Measurements from ENCODE around the gene HOXA1. TPM values are rescaled to one million over a fixed set of nuclear protein-coding genes. Genes with fewer than 3 reads are reported as not detected.

Gene HOXA1
- total and polyA plus RNA-seq, 2 of the 4 experiments (the other 2 are of a cell fraction), result 0.54 to 1.8 TPM

GRCh38 chr7:27134392-27134791 lies 38.6 kb upstream of the HOXA1 start:
- peaks cover 8% of the 10 kb centered on the region; the same call in 1 of the 2 replicates for H3K9me1 ChIP-seq (ENCODE audit: insufficient read depth, low read length)
- H4K91ac ChIP-seq (ENCODE audit: insufficient read depth, low read depth, low read length), result no peak overlapping the region
- H4K20me1 ChIP-seq (ENCODE audit: insufficient read depth, low read length), result no peaks in the 10 kb centered on the region
- no peak overlapping the region; the same call in 1 of the 2 replicates for H3K27ac ChIP-seq (ENCODE audit: insufficient read depth, low read length)
- in situ Hi-C loops (cut with MboI; ENCODE audit: low sequenced_read_pairs), result no loop called here
- peaks cover 16 to 41% of the 10 kb centered on the region in 2 experiments for H3K79me1 ChIP-seq (ENCODE audit: low read depth in 1 of 2, low read length in 2 of 2)
- H2BK5ac ChIP-seq (ENCODE audit: low read depth, low read length, poor library complexity, severe bottlenecking), result peak overlapping the region; percentile 28
- H2AK5ac ChIP-seq (ENCODE audit: low read depth, low read length), result no peak overlapping the region
- no peak overlapping the region for H3K4me3 ChIP-seq (ENCODE audit: insufficient read depth, low read depth, low read length)
- WGBS, 2 experiments (ENCODE audit: extremely low coverage in 2 of 2, insufficient read length in 1 of 2), result no CpG with 5 or more reads among the region's 2 CpGs
- H3K4me1 ChIP-seq (ENCODE audit: control insufficient read depth, insufficient read depth, low read length), result peaks cover 24% of the 10 kb centered on the region
- no peak overlapping the region for H4K8ac ChIP-seq (ENCODE audit: low read depth in 2 of 2, low read length in 2 of 2)
- intact Hi-C loops (cut with micrococcal nuclease), result loop anchor here (5.0 kb wide), 1 partner anchor 102 kb away; no protein-coding TSS in a partner anchor
- no peaks in the 10 kb centered on the region for H3K27me3 ChIP-seq (ENCODE audit: control insufficient read depth, insufficient read depth, low read length)
- no peak overlapping the region for H2BK20ac ChIP-seq (ENCODE audit: low read depth, low read length)
- H3K14ac ChIP-seq (replicated peaks; ENCODE audit: low read depth, low read length), result no peak overlapping the region
- BruUV-seq (replicated peaks), result no TSS peak
- peak; percentile 97 for DNase-seq
- no peaks in the 10 kb centered on the region for H3K9me3 ChIP-seq (ENCODE audit: control insufficient read depth, insufficient read depth, low read length)
- H3K23ac ChIP-seq (ENCODE audit: low read depth, low read length), result no peak overlapping the region
- ATAC-seq (ENCODE audit: low read depth), result no peak
- H3K4ac ChIP-seq (ENCODE audit: low read depth, low read length), result no peak overlapping the region
- CTCF ChIA-PET, result no interaction called here
- H3K4me2 ChIP-seq (ENCODE audit: low read depth, low read length), result peak overlapping the region; percentile 64; the same call in 1 of the 2 replicates
- H2BK120ac ChIP-seq (ENCODE audit: low read depth, low read length), result no peak overlapping the region
- no peak overlapping the region for H4K5ac ChIP-seq (ENCODE audit: low read depth, low read length)
- dilution Hi-C loops (cut with HindIII; ENCODE audit: low sequenced_read_pairs, unreplicated experiment), result no loop called here
- no peak overlapping the region for H2AFZ ChIP-seq (replicated peaks; ENCODE audit: low read length, poor library complexity)
- H3K36me3 ChIP-seq (ENCODE audit: control insufficient read depth, insufficient read depth, low read length), result no peaks in the 10 kb centered on the region
- H3K9ac ChIP-seq (ENCODE audit: low read depth, low read length), result no peak overlapping the region
- 0 out of 3 replicates have a peak overlapping the region, but pooled peaks have one; percentile 3 for H2BK15ac ChIP-seq (ENCODE audit: low read depth, low read length)
- POLR2A ChIA-PET (ENCODE audit: unreplicated experiment), result interaction anchor here (0.6 kb wide), 1 partner anchor 25 kb away, joined by 4 read pairs; no protein-coding TSS in a partner anchor
- H3K56ac ChIP-seq (ENCODE audit: extremely low read depth, insufficient read depth, low read length), result no peak overlapping the region
- H3K18ac ChIP-seq (ENCODE audit: low read depth, low read length), result no peak overlapping the region
- TF ChIP-seq MXI1 (IDR thresholded peaks at IDR 0.05; ENCODE audit: borderline replicate concordance, low read depth, low read length) (no peak), NFE2L2 (IDR thresholded peaks at IDR 0.05; ENCODE audit: low read depth, low read length) (no peak), MAZ (IDR thresholded peaks at IDR 0.05; ENCODE audit: borderline replicate concordance, low read depth, low read length) (peak; percentile 45; the same call in 1 of the 2 replicates), MAFK (IDR thresholded peaks at IDR 0.05; ENCODE audit: low read depth, low read length) (0 out of 2 replicates have a peak, but pooled peaks have one; percentile 1), CHD1 (IDR thresholded peaks at IDR 0.05; ENCODE audit: low read depth, low read length) (no peak), BHLHE40 (IDR thresholded peaks at IDR 0.05; ENCODE audit: low read depth, low read length) (peak; percentile 61), POLR2A (IDR thresholded peaks at IDR 0.05; ENCODE audit: low read depth, low read length) (peak; percentile 76), CEBPB (IDR thresholded peaks at IDR 0.05; ENCODE audit: low read depth, low read length) (peak; percentile 96), SMC3 (IDR thresholded peaks at IDR 0.05; ENCODE audit: low read depth, low read length) (no peak), RFX5 (IDR thresholded peaks at IDR 0.05; ENCODE audit: low read depth, low read length) (no peak), FOS (IDR thresholded peaks at IDR 0.05; ENCODE audit: low read depth, low read length) (peak; percentile 77), RAD21 (IDR thresholded peaks at IDR 0.05; ENCODE audit: low read length) (no peak; the same call in 1 of the 2 replicates), RCOR1 (IDR thresholded peaks at IDR 0.05; ENCODE audit: insufficient replicate concordance, low read length) (no peak), USF2 (IDR thresholded peaks at IDR 0.05; ENCODE audit: low read depth, low read length) (no peak)
- TF ChIP-seq, protein P1, sequence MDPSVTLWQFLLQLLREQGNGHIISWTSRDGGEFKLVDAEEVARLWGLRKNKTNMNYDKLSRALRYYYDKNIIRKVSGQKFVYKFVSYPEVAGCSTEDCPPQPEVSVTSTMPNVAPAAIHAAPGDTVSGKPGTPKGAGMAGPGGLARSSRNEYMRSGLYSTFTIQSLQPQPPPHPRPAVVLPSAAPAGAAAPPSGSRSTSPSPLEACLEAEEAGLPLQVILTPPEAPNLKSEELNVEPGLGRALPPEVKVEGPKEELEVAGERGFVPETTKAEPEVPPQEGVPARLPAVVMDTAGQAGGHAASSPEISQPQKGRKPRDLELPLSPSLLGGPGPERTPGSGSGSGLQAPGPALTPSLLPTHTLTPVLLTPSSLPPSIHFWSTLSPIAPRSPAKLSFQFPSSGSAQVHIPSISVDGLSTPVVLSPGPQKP (IDR thresholded peaks at IDR 0.05; ENCODE audit: borderline replicate concordance, low read depth, low read length), result no peak
- TF ChIP-seq, protein P2, sequence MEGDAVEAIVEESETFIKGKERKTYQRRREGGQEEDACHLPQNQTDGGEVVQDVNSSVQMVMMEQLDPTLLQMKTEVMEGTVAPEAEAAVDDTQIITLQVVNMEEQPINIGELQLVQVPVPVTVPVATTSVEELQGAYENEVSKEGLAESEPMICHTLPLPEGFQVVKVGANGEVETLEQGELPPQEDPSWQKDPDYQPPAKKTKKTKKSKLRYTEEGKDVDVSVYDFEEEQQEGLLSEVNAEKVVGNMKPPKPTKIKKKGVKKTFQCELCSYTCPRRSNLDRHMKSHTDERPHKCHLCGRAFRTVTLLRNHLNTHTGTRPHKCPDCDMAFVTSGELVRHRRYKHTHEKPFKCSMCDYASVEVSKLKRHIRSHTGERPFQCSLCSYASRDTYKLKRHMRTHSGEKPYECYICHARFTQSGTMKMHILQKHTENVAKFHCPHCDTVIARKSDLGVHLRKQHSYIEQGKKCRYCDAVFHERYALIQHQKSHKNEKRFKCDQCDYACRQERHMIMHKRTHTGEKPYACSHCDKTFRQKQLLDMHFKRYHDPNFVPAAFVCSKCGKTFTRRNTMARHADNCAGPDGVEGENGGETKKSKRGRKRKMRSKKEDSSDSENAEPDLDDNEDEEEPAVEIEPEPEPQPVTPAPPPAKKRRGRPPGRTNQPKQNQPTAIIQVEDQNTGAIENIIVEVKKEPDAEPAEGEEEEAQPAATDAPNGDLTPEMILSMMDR (conservative IDR thresholded peaks at IDR 0.05; ENCODE audit: low read depth, low read length), result no peak
- no peak overlapping the region for H2AK9ac ChIP-seq (replicated peaks; ENCODE audit: low read depth, low read length, poor library complexity)

All from IMR-90 (cell line).